Measurements from ENCODE around the gene RNF149.
"Not testable (repeated sequence)": the region's sequence is repeated elsewhere in the genome, so short reads cannot be mapped to it uniquely, and the experiment has no call there.

Gene RNF149

GRCh38 chr2:101235956-101236355 is 72.5 kb downstream of the RNF149 start:
- H3K4me1 ChIP-seq (ENCODE audit: insufficient read depth, low read length, severe bottlenecking); H3K27me3 ChIP-seq (ENCODE audit: insufficient read depth, low read length); H3K27ac ChIP-seq (ENCODE audit: low read depth, low read length, poor library complexity, severe bottlenecking): not testable (repeated sequence)

GRCh38 chr2:101234169-101234938 is 74.1 kb downstream of the RNF149 start:
- Histone ChIP-seq H3K9ac (ENCODE audit: low read length) (no peak overlapping the region), H3K9me3 (ENCODE audit: low read length) (no peaks in the 10 kb centered on the region), H3K9me2 (ENCODE audit: low read depth, low read length) (no peaks in the 10 kb centered on the region), H3K27me3 (ENCODE audit: insufficient read depth, low read length) (no peaks in the 10 kb centered on the region), H3K4me3 (ENCODE audit: low read depth, low read length, poor library complexity, severe bottlenecking) (no peak overlapping the region), H3K79me2 (ENCODE audit: insufficient read depth, low read length) (no peaks in the 10 kb centered on the region), H3K36me3 (ENCODE audit: insufficient read depth, low read length) (no peaks in the 10 kb centered on the region), H3K4me1 (ENCODE audit: insufficient read depth, low read length, severe bottlenecking) (no peaks in the 10 kb centered on the region), H3K4me2 (ENCODE audit: low read length) (no peak overlapping the region), H2AFZ (ENCODE audit: low read length) (no peak overlapping the region), H4K20me1 (ENCODE audit: insufficient read depth, low read length) (no peaks in the 10 kb centered on the region), H3F3A (ENCODE audit: insufficient read depth, low read length) (no peaks in the 10 kb centered on the region), H3K27ac (ENCODE audit: low read depth, low read length, poor library complexity, severe bottlenecking) (no peak overlapping the region)
- TF ChIP-seq CTCF (IDR thresholded peaks at IDR 0.05; ENCODE audit: low read length) (no peak), EZH2 (IDR thresholded peaks at IDR 0.05; ENCODE audit: borderline replicate concordance, low read length) (no peak)

More at GRCh38 chr2:101235956-101236355, 72.5 kb downstream of the RNF149 start:
- not testable (repeated sequence) for H4K20me1 ChIP-seq (ENCODE audit: insufficient read depth, low read length); H3K36me3 ChIP-seq (ENCODE audit: insufficient read depth, low read length); H3K9me2 ChIP-seq (ENCODE audit: low read depth, low read length); H3K9ac ChIP-seq (ENCODE audit: low read length); H3F3A ChIP-seq (ENCODE audit: insufficient read depth, low read length); H3K9me3 ChIP-seq (ENCODE audit: low read length); H3K4me3 ChIP-seq (ENCODE audit: low read depth, low read length, poor library complexity, severe bottlenecking); H2AFZ ChIP-seq (ENCODE audit: low read length); H3K79me2 ChIP-seq (ENCODE audit: insufficient read depth, low read length); H3K4me2 ChIP-seq (ENCODE audit: low read length)

GRCh38 chr2:101232770-101233169 is 75.7 kb downstream of the RNF149 start:
- no peaks in the 10 kb centered on the region for H3F3A ChIP-seq (ENCODE audit: insufficient read depth, low read length)
- no peak overlapping the region for H3K4me3 ChIP-seq (ENCODE audit: low read depth, low read length, poor library complexity, severe bottlenecking)
- no peak overlapping the region for H3K9ac ChIP-seq (ENCODE audit: low read length)
- H3K9me2 ChIP-seq (ENCODE audit: low read depth, low read length), result no peaks in the 10 kb centered on the region
- no peak overlapping the region for H2AFZ ChIP-seq (ENCODE audit: low read length)
- no peaks in the 10 kb centered on the region for H3K27me3 ChIP-seq (ENCODE audit: insufficient read depth, low read length)
- no peak overlapping the region for H3K4me2 ChIP-seq (ENCODE audit: low read length)
- no peak overlapping the region for H3K27ac ChIP-seq (ENCODE audit: low read depth, low read length, poor library complexity, severe bottlenecking)
- no peaks in the 10 kb centered on the region for H3K79me2 ChIP-seq (ENCODE audit: insufficient read depth, low read length)
- TF ChIP-seq EZH2 (IDR thresholded peaks at IDR 0.05; ENCODE audit: borderline replicate concordance, low read length) (no peak), CTCF (IDR thresholded peaks at IDR 0.05; ENCODE audit: low read length) (no peak)
- H3K9me3 ChIP-seq (ENCODE audit: low read length), result no peaks in the 10 kb centered on the region
- H4K20me1 ChIP-seq (ENCODE audit: insufficient read depth, low read length), result no peaks in the 10 kb centered on the region
- H3K36me3 ChIP-seq (ENCODE audit: insufficient read depth, low read length), result no peaks in the 10 kb centered on the region
- H3K4me1 ChIP-seq (ENCODE audit: insufficient read depth, low read length, severe bottlenecking), result no peaks in the 10 kb centered on the region
